SJSA1 (cell line): ENCODE measurements around the gene PLEKHA5. TPM values are rescaled to one million over a fixed set of nuclear protein-coding genes. Genes with fewer than 3 reads are reported as not detected.
"Not testable (repeated sequence)": the region's sequence is repeated elsewhere in the genome, so short reads cannot be mapped to it uniquely, and the experiment has no call there.

Experiments used
- DNase-seq, 2 experiments: peaks; one replicate each; pipeline ENCODE4 v3.0.0-alpha.2; 2015 to 2020; ENCODE audit warnings: low spot score in 2 of 2, low read depth in 1 of 2
- H3K27ac ChIP-seq: fragments of 250-450 bp; sonication (Bioruptor Pico); 2 replicates; pipeline ENCODE4 v1.5.1; 2020; ENCODE audit warnings: mild to moderate bottlenecking, moderate library complexity
- H3K27me3 ChIP-seq: fragments of 250-450 bp; sonication (Bioruptor Pico); replicated peaks from 2 replicates; pipeline ENCODE4 v1.5.1; 2020; ENCODE audit warnings: mild to moderate bottlenecking, moderate library complexity
- H3K36me3 ChIP-seq: fragments of 250-450 bp; sonication (Bioruptor Pico); 2 replicates; pipeline ENCODE4 v1.5.1; 2020; ENCODE audit warnings: mild to moderate bottlenecking
- H3K4me1 ChIP-seq: fragments of 250-450 bp; sonication (Bioruptor Pico); replicated peaks from 2 replicates; pipeline ENCODE4 v1.6.1; 2021; ENCODE audit warnings: mild to moderate bottlenecking
- H3K4me3 ChIP-seq: fragments of 250-450 bp; sonication (Bioruptor Pico); 2 replicates; pipeline ENCODE4 v1.5.1; 2020; ENCODE audit warnings: mild to moderate bottlenecking
- H3K9me3 ChIP-seq: fragments of 250-450 bp; sonication (Bioruptor Pico); replicated peaks from 2 replicates; pipeline ENCODE4 v1.5.1; 2020; ENCODE audit warnings: mild to moderate bottlenecking
- total RNA-seq: library from RNA; depleted of rRNA; stranded (reverse); fragments of >200 nt; shearing (Covaris generic); gene quantifications from 2 replicates; pipeline ENCODE4 v1.2.3, GENCODE V29; 2014

Gene PLEKHA5
- total RNA-seq, 1 experiment from 2014 or later = 21.1 TPM

DNA sequence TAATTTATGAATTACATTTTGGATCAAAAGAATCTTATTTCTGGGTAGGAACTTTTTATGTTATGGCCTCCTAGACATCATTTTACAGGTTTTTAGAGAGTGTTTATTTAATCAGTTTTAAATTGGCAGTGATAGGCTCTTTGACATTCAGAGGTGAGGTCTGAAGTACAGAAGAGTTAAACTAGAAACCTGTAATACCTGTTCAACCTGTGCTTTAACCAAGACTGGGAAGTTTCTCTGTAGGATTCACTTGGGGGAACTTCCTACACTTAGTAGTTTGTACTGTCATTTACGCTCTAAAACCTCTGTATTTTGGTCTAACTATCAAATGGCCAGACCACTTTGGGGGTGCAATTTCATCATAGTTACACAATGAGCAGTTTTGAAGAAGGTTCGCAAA, 35.9 kb downstream of the PLEKHA5 start:
- Histone ChIP-seq H3K36me3 (no peaks in the 10 kb centered on the region), H3K27ac (no peak overlapping the region), H3K4me3 (no peak overlapping the region), H3K9me3 (no peaks in the 10 kb centered on the region), H3K4me1 (peaks cover 8% of the 10 kb centered on the region), H3K27me3 (no peaks in the 10 kb centered on the region)
- DNase-seq = no peak

- Histone ChIP-seq H3K9me3 (no peaks in the 10 kb centered on the region), H3K36me3 (no peaks in the 10 kb centered on the region), H3K4me3 (no peak overlapping the region), H3K27me3 (no peaks in the 10 kb centered on the region), H3K27ac (no peak overlapping the region), H3K4me1 (peaks cover 18% of the 10 kb centered on the region)
- DNase-seq = no peak
Observed at GRCh38 chr12:19166387-19166786, 36.9 kb downstream of the PLEKHA5 start.

DNA sequence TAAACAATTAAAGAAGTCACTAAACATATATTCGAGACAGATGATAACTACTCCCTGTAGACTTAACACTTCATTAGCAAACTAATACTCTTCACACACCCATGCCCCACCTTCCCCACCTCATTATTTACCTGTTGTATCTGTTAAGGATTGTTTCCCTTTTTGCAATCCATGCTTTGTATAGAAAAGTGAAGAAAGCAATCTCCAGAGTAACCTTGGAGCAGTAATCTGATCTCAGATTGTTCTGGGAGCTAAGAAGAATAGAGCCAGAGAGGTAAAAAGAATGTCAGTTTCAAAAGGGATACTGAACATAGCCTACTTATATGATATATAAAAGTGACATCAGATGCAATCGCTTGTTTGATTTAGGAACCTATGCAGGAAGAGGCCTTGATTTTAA, 37.4 kb downstream of the PLEKHA5 start:
- no peak for DNase-seq
- H3K4me3 ChIP-seq = no peak overlapping the region
- H3K4me1 ChIP-seq = peaks cover 23% of the 10 kb centered on the region
- no peaks in the 10 kb centered on the region for H3K9me3 ChIP-seq
- H3K27ac ChIP-seq = no peak overlapping the region
- no peaks in the 10 kb centered on the region for H3K36me3 ChIP-seq
- H3K27me3 ChIP-seq = no peaks in the 10 kb centered on the region

- peaks cover 29% of the 10 kb centered on the region for H3K4me1 ChIP-seq
- no peak overlapping the region for H3K27ac ChIP-seq
- no peaks in the 10 kb centered on the region for H3K36me3 ChIP-seq
- H3K27me3 ChIP-seq = no peaks in the 10 kb centered on the region
- no peak overlapping the region for H3K4me3 ChIP-seq
- H3K9me3 ChIP-seq = no peaks in the 10 kb centered on the region
- no peak for DNase-seq
Observed at GRCh38 chr12:19167708-19168107, 38.2 kb downstream of the PLEKHA5 start.

- no peak overlapping the region for H3K4me3 ChIP-seq
- H3K27ac ChIP-seq = no peak overlapping the region
- peaks cover 29% of the 10 kb centered on the region for H3K4me1 ChIP-seq
- no peaks in the 10 kb centered on the region for H3K9me3 ChIP-seq
- no peaks in the 10 kb centered on the region for H3K27me3 ChIP-seq
- H3K36me3 ChIP-seq = no peaks in the 10 kb centered on the region
- DNase-seq = no peak
Observed at GRCh38 chr12:19168644-19169043, 39.1 kb downstream of the PLEKHA5 start.

- Histone ChIP-seq H3K4me3 (no peak overlapping the region), H3K4me1 (peaks cover 29% of the 10 kb centered on the region), H3K36me3 (no peaks in the 10 kb centered on the region), H3K27me3 (no peaks in the 10 kb centered on the region), H3K9me3 (no peaks in the 10 kb centered on the region), H3K27ac (no peak overlapping the region)
- DNase-seq = no peak
Observed at GRCh38 chr12:19169222-19169621, 39.7 kb downstream of the PLEKHA5 start.

DNA sequence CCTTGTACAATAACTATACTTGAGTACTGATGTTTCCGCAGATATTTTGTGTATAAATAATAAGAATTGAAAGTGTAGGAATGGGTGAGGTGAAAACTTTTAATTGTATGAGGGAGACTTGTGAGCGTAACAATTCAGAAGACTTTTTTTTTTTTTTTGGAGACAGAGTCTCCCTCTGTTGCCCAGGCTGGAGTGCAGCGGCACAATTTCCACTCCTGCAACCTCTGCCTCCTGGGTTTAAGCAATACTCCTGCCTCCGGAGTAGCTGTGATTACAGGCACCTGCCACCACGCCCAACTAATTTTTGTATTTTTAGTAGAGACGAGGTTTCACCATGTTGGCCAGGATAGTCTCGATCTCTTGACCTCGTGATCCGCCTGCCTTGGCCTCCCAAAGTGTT, 40.8 kb downstream of the PLEKHA5 start:
- not testable (repeated sequence) for H3K27me3 ChIP-seq, H3K36me3 ChIP-seq, H3K27ac ChIP-seq, DNase-seq, H3K9me3 ChIP-seq, H3K4me3 ChIP-seq
- H3K4me1 ChIP-seq = peaks cover 29% of the 10 kb centered on the region

DNA sequence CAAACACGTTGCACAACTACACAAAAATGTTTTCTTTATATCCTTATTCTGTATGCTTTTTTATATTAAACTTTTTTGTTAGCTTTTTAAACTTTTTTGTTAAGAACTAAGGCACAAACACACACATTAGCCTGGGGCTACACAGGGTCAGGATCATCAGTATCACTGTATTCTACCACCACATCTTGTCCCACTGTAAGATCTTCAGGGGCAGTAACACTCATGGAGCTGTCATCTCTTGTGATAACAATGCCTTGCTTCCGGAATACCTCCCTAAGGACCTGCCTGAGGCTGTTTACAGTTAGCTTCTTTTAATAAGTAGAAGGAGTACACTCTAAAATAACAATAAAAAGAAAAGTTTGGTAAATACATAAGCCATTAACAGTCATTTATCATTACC, 42.2 kb downstream of the PLEKHA5 start:
- no peak overlapping the region for H3K27ac ChIP-seq
- H3K27me3 ChIP-seq = no peaks in the 10 kb centered on the region
- no peak overlapping the region for H3K4me3 ChIP-seq
- H3K4me1 ChIP-seq = peaks cover 23% of the 10 kb centered on the region
- H3K36me3 ChIP-seq = no peaks in the 10 kb centered on the region
- no peaks in the 10 kb centered on the region for H3K9me3 ChIP-seq
- DNase-seq = peak in 1 of 2 experiments; percentile 34

- Histone ChIP-seq H3K36me3 (no peaks in the 10 kb centered on the region), H3K4me3 (no peak overlapping the region), H3K27ac (no peak overlapping the region), H3K4me1 (peaks cover 5% of the 10 kb centered on the region; the same call in 1 of the 2 replicates), H3K27me3 (no peaks in the 10 kb centered on the region), H3K9me3 (no peaks in the 10 kb centered on the region)
- no peak for DNase-seq
Observed at GRCh38 chr12:19177754-19178153, 48.2 kb downstream of the PLEKHA5 start.

DNA sequence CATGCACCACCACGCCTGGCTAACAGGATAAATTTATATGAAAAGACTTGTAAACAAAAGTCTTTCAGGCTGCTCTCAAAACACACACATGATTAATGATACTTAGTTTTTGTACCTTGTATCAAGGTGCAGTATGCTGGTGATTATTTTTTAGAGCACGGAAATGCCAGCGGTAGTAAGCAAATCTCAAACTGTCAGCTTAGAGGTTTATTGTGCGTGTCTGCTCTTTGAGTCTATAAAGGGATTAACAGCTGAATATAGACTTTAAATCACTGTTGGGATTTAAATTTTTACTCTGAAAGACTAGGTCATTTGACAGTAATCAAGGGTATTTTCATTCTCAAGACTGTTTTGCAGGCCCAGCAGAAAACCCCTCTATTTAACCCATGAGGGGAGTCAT, 50.5 kb downstream of the PLEKHA5 start:
- H3K36me3 ChIP-seq = no peaks in the 10 kb centered on the region
- no peak overlapping the region for H3K4me3 ChIP-seq
- H3K9me3 ChIP-seq = no peaks in the 10 kb centered on the region
- H3K27me3 ChIP-seq = no peaks in the 10 kb centered on the region
- DNase-seq = no peak
- H3K27ac ChIP-seq = no peak overlapping the region
- H3K4me1 ChIP-seq = peaks cover 5% of the 10 kb centered on the region; the same call in 1 of the 2 replicates

DNA sequence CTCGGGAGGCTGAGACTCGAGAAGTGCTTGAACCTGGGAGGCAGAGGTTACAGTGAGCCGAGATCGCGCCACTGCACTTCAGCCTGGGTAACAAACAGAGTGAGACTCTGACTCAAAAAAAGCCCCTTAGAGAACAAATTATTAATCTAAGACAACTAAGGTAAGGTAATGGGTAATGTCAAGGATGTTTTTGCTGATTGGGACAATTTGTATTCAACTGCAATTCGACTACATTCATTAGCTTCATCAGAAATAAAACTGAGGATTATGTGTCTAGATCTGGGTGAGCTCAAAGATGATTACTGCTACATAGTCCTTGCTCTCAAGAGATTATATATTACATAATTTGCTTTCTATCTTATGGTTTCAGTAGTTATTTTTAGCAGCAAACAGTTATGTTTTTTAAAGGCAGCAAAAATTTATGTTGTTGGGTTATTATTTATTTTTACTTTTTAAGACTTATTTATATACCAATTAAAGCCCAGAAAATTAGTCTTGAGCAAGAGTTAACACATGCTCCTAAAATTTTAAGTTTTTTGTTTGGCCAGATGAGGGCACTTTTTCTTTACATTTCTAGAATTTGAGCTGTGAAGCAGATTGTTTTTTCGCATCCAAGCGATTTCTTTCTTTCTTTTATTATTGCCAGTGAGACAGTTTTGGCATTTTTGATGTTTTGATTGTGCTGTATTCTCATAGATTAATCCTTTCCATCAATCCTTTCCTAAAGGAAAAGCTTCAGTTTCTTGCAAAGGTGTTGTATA, 52.3 kb downstream of the PLEKHA5 start:
- H3K9me3 ChIP-seq = no peaks in the 10 kb centered on the region
- H3K36me3 ChIP-seq = no peaks in the 10 kb centered on the region
- H3K27me3 ChIP-seq = no peaks in the 10 kb centered on the region
- no peak overlapping the region for H3K27ac ChIP-seq
- H3K4me3 ChIP-seq = no peak overlapping the region
- H3K4me1 ChIP-seq = peaks cover 9% of the 10 kb centered on the region; the same call in 1 of the 2 replicates
- DNase-seq = no peak

DNA sequence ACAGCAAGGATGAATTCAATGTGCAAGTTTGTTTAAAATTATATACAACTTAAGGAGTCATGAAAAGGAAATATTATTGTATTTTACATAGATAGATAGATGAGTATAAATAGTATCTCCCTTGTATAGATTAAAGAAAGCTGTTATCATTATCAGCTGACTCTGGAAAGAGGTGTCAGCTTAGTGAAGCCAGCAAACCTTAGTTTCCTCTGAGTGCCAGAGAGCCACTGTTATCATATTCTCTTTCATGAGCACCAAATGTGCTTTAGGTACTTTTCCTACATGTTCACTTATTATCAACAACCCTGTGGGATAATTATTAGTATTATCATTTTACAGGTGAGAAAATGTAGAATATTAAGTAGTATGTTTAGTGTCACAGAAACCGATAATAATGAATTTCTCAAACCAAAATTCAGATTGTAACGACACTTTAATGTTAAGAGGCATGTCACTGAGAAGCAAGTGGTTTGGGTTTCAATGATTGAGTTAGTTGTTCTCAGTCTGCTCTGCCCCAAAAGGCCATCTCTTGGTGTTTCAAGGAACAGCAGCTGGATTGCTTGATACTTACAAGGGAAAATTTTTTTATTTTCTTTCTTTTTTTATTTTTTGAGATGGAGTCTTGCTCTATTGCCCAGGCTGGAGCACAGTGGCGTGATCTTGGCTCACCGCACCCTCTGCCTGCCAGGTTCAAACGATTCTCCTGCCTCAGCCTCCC, 53.7 kb downstream of the PLEKHA5 start:
- Histone ChIP-seq H3K4me3 (no peak overlapping the region), H3K27ac (no peak overlapping the region), H3K4me1 (0 out of 2 replicates have a peak, but pooled peaks cover 4% of the 10 kb centered on the region), H3K9me3 (no peaks in the 10 kb centered on the region), H3K27me3 (no peaks in the 10 kb centered on the region), H3K36me3 (no peaks in the 10 kb centered on the region)
- no peak for DNase-seq

DNA sequence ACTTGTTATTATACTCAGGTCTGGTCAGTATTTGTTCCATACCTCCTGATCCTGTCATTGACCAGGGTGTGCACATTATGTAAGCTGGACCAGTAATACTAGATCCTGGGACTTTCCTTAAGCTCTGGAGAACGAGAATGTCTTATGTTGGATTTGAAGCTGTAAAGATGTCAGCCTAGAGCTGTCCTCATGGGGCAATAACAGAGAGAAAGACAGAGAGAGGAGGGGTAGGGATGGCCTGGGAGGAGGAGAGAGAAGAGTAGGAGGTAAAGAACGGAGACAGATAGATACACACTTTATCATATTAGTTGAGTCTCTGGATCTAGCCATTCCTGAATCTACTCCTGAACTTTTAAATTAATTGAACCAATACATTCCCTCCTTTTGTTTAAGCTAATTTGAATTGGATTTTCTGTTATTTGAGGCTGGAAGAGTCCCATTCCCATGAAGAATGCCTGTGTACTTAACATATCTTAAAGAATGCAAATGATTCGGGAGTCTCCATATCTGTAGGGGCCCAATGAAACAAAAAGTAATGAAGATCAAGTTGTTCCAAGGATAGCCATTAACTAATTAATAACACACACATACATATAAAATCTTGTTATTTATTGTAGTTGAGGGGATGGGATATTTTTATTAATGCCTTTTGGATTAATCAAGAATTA, 55.9 kb downstream of the PLEKHA5 start:
- no peak for DNase-seq
- Histone ChIP-seq H3K4me3 (no peak overlapping the region), H3K27me3 (no peaks in the 10 kb centered on the region), H3K4me1 (peaks cover 18% of the 10 kb centered on the region), H3K27ac (no peak overlapping the region), H3K36me3 (no peaks in the 10 kb centered on the region), H3K9me3 (no peaks in the 10 kb centered on the region)
